HG02759 (cell line): ENCODE data around the gene STH.

Experiments
- ATAC-seq: cut with Tn5 transposase; IDR thresholded peaks from one replicate; pipeline ENCODE4 v1.9.1; 2021; ENCODE audit warnings: mild to moderate bottlenecking, moderate library complexity; ENCODE audit not compliant: unreplicated experiment

Gene STH

GRCh38 chr17:46025060-46025459 lies 26.0 kb downstream of the STH start:
- no peak for ATAC-seq

DNA sequence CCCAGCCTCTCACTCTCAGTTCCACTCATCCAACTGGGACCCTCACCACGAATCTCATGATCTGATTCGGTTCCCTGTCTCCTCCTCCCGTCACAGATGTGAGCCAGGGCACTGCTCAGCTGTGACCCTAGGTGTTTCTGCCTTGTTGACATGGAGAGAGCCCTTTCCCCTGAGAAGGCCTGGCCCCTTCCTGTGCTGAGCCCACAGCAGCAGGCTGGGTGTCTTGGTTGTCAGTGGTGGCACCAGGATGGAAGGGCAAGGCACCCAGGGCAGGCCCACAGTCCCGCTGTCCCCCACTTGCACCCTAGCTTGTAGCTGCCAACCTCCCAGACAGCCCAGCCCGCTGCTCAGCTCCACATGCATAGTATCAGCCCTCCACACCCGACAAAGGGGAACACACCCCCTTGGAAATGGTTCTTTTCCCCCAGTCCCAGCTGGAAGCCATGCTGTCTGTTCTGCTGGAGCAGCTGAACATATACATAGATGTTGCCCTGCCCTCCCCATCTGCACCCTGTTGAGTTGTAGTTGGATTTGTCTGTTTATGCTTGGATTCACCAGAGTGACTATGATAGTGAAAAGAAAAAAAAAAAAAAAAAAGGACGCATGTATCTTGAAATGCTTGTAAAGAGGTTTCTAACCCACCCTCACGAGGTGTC lies 26.6 kb downstream of the STH start:
- ATAC-seq, result no peak

DNA sequence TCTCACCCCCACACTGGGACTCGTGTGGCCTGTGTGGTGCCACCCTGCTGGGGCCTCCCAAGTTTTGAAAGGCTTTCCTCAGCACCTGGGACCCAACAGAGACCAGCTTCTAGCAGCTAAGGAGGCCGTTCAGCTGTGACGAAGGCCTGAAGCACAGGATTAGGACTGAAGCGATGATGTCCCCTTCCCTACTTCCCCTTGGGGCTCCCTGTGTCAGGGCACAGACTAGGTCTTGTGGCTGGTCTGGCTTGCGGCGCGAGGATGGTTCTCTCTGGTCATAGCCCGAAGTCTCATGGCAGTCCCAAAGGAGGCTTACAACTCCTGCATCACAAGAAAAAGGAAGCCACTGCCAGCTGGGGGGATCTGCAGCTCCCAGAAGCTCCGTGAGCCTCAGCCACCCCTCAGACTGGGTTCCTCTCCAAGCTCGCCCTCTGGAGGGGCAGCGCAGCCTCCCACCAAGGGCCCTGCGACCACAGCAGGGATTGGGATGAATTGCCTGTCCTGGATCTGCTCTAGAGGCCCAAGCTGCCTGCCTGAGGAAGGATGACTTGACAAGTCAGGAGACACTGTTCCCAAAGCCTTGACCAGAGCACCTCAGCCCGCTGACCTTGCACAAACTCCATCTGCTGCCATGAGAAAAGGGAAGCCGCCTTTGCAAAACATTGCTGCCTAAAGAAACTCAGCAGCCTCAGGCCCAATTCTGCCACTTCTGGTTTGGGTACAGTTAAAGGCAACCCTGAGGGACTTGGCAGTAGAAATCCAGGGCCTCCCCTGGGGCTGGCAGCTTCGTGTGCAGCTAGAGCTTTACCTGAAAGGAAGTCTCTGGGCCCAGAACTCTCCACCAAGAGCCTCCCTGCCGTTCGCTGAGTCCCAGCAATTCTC lies 27.4 kb downstream of the STH start:
- ATAC-seq, result no peak

- ATAC-seq, result no peak
Measured at GRCh38 chr17:46027048-46027975, 28.3 kb downstream of the STH start.

DNA sequence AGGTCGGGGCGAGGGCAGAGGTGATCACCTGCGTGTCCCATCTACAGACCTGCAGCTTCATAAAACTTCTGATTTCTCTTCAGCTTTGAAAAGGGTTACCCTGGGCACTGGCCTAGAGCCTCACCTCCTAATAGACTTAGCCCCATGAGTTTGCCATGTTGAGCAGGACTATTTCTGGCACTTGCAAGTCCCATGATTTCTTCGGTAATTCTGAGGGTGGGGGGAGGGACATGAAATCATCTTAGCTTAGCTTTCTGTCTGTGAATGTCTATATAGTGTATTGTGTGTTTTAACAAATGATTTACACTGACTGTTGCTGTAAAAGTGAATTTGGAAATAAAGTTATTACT lies 28.9 kb downstream of the STH start:
- ATAC-seq, result no peak

DNA sequence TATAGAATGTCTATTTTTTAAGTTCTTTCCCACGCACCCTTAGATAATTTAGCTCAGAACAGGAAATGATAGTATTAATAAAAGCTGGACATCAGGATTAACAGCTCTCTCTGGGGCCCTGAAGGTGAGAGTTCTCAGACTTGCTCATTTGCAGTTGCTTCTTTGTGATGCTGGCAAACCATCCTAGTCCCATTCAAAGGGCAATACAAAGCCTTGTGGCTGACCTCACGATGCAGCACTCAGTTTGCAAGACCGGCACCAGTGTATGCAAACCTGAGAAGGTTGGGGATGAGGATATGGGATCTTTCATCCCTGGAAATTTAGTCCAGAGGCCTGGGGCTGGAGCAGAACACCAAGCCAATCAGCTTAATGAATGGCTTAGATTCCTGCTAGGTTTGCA lies 29.3 kb downstream of the STH start:
- ATAC-seq, result no peak

DNA sequence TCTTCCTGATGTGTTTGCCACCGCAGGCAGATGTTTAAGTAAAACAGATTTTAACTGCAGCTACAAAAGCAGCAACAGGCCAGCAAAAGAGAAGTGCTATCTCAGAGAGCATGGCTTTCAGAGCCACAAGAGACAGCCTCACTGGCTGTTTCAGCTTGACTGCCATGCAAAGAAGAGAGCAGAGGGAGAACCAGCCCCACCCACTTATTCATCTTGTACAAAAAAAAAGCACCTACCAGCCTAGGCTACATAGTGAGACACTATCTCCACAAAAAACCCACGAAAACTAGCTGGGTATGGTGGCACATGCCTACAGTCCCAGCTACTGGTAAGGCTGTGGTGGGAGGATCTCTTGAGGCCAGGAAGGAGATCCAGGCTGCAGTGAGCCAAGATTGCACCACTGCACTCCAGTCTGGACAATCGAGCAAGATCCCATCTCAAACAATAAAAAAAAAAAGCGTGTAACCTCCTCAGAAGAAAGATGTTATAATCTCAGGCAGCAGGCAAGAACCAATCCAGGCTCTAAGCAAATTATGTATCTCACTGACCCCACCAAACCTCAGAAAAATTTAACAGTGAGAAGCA lies 30.0 kb downstream of the STH start:
- ATAC-seq, result no peak

DNA sequence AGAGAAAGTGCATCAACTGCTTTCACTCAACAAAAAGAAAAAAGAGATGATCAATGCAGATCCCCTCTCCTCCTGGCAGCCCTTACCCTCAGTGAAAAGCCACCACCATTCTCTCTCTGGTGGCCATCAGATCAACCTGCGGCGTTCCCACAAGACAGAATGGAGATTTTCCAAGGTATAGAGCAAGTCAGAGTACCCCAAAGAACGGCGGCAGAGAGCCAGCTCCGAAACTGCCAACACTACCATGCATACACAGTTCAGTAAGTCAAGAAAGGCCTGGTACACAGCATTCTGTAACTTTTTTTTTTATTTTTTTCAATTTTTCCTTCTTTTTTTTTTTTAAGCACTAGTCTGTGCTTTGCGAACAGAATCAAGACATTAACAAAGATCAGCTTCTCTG lies 30.6 kb downstream of the STH start:
- ATAC-seq, result no peak

DNA sequence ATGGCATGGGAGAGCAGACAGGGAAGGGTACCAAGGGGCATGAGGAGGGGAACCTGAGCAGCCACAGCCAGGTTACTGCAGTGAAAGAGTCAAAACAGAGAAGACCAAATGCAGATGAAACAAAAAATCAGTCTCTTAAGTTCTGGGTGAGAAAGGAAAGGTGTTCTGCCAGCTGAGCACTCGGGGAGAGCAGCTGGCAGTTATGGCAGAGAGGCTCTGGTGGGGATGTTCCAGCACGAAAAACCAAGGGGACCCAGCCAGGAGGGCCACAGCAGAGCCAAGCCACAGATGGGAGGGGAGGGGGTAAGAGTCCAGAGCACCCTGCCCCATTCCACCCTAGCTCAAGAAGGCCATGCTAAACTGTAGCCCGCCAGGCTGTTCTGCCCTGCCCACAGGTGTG lies 31.7 kb downstream of the STH start:
- ATAC-seq, result no peak

DNA sequence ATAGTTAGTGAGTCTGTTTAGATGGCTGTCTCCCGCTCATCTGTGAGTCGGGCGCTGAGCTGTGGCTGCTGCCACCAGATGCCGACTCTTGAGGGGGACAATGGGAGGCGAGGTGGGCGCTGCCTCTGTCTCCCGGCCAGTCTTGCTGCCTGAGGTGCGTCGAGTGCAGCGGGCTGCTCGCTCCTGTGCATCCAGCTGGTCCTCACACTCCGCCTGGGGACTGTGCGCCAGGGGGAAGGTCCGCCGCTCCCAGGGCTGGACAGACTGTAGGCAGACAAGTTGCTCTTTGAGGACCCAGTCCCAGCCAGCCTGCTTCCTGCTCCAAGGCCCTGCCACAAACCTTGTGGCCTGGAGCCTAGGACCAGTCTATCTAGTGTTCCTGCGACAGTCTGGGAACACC lies 32.4 kb downstream of the STH start:
- ATAC-seq, result no peak

GRCh38 chr17:46031920-46032319 lies 32.9 kb downstream of the STH start:
- ATAC-seq, result no peak

DNA sequence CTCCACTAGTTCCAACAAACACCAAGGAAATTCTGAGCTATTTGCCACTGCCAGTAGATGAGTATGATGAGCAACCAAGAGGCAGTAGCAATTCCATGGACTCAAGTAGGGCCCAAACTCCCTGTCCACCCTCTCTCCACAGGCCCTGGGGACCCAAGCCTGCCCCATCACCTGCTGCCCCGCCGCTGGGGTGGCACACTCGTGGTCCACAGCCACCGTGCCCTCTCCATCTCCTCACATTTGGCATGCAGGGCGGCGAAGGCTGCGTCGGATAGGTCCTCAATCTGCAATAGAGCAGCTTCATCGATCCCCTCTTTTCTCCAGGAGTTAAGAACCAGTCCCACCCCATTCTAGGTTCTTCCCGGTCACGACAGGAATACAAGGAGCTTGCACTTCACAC lies 33.9 kb downstream of the STH start:
- no peak for ATAC-seq

- no peak for ATAC-seq
Measured at GRCh38 chr17:46033392-46033791, 34.3 kb downstream of the STH start.

GRCh38 chr17:46035112-46035818 lies 36.2 kb downstream of the STH start:
- no peak for ATAC-seq

DNA sequence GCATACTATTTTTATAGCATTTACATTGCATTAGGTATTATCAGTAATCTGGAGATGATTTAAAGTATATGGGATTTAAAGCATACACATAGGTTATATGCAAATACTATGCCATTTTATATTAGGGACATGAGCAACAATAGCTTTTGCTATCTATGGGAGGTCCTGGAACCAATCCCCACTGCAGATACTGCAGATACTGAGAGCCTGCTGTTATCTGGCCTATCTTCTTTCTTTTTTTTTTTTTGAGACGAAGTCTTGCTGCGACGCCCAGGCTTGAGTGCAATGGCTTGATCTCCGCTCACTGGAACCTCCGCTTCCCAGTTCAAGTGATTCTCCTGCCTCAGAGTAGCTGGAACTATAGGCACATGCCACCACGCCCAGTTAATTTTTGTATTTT lies 37.4 kb downstream of the STH start:
- ATAC-seq, result no peak

DNA sequence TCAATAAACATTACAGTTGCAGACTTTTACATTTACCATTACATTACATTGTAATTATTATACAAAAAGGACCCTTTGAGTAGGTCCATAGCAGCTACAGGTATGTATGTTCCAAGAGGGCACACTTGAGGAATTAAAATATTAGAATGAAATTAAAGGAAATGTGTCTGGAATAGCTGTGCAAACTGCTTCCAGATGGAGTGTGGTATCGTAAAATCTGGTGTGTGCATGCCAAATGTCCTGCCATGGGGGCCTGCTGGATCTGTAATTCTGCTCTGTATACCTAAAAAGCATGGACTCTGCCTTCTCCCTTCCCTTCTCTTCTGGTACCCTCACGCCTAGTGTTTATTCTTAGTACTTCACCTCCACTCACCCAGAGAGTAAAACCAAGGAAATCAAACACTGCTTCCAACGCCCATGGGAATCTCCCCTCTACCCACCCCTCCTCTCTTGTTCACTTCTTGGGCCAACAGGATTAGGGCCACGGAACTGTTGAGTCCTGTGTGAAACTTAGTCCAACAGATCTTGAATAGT lies 38.7 kb downstream of the STH start:
- ATAC-seq, result no peak

DNA sequence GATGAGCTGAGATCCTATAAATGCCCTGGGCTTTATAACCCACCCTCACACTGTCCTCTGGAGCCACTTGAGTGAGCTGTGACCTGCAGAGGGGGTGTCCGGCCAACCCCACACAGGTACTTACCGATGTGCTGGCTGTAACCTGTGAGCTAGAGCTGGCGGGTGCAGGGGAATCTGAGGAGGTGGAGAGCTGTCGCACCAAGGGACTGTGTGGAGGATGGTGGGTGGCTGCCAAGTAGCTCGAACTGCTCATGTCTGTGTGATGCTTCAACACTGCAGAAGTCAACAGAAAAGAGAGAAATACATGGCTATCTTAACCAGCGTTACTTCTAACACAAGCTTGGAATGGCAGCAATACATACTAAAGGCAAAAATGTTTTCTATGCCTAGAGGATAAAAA lies 39.4 kb downstream of the STH start:
- ATAC-seq, result no peak

DNA sequence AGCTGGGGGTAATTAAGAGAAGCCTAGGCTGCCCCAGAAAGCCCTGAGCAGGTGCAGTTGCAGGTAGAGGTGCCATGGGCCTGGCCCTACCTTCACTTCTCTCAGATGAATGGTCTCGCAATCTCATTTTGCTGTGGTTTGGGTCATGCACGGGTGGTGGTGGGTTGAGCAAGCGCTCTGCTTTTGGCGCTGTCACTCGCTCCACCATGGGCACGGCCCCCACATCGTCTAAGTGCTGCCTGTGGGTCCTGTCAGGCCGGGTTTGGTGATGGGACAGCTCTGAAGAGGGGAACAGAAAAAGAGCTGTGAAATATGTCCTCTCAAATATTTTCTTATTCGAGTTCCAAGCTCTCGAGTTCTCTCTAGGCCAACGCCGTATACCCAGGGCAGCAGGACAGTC lies 39.9 kb downstream of the STH start:
- no peak for ATAC-seq

DNA sequence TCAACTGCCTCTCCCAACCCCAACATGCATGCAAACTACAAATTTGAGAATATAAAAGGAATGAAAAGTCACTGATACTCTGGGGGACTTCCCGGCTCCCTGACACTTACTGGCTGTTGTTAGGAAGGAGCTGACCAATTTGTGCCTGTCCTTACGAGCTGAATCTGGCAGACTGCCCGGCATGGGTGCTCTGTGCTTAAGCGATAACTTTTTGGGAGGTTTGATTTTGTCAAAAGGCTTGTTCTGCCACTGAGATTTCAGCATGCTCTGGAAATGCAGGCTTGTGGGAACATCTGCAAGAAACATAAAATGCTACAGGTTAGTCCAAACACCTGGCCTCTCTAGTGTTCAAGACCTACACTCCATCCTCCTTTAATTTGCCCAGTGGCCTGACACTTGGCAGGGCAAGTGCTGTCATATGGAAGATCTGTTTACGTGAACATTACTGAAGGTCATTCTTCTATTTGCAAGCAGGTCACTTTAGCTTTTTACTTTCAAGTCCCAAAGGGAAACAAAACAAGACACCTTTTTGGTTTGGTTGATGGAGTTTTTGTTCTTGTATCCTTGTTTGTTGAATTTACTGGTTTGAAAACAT lies 40.6 kb downstream of the STH start:
- ATAC-seq, result no peak

DNA sequence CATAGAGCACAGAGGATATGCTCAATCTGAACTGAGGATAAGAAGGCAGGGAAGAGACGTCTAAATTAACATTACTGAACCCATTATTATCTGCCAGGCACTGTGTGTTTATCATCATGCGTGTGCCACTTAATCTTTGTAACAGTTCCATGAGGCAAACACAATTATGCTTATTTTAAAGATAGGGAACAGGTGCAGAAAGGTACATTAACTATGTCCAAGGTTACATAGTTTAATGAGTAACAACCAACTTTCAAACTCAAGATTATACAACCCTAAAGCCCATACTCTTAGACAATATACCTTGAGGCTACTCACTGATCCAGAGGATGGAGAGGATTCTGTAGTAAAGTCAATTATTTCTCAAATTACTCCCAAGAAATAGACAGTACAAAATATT lies 43.2 kb downstream of the STH start:
- no peak for ATAC-seq
